ENCODE measurements around the gene PTGER4. TPM values are rescaled to one million over a fixed set of nuclear protein-coding genes. Genes with fewer than 3 reads are reported as not detected.

PTGER4 gene
- total RNA-seq, 1 experiment from 2014 or later: 0.92 TPM

DNA sequence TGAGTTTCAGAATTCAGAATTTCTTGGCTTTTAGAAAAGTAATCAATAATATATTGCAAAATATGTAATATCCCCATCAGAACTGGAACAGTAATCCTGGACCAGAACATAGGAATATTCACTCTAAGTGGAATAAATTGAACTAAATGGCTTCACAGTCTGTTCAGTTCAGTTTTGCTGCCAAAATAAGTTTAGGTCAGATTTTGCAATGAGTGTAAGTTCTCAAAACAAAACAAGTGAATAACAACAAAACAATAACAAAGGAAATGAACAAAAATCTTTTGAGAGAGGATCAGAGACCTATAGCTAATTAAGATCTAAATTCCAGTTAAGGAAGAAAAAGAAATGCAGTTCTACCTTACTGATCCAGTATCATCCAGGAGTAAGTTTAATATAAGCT is 9.3 kb downstream of the PTGER4 start:
- ChIA-PET CTCF (no interaction called here), POLR2A (interaction anchor here (0.5 kb wide), 1 partner anchor 196 kb away, joined by 6 read pairs; no protein-coding TSS in a partner anchor)
- no peak overlapping the region for H3K27ac Mint-ChIP-seq
- H3K9me3 Mint-ChIP-seq: no peaks in the 10 kb centered on the region
- no peak for ATAC-seq
- no peaks in the 10 kb centered on the region for H3K36me3 Mint-ChIP-seq
- TF ChIP-seq, protein P1, sequence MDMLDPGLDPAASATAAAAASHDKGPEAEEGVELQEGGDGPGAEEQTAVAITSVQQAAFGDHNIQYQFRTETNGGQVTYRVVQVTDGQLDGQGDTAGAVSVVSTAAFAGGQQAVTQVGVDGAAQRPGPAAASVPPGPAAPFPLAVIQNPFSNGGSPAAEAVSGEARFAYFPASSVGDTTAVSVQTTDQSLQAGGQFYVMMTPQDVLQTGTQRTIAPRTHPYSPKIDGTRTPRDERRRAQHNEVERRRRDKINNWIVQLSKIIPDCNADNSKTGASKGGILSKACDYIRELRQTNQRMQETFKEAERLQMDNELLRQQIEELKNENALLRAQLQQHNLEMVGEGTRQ (CRISPR knock-in tag; IDR thresholded peaks at IDR 0.05): no peak
- no peak for DNase-seq (ENCODE audit: low spot score)
- H3K4me3 Mint-ChIP-seq: no peak overlapping the region
- H3K4me1 Mint-ChIP-seq: no peaks in the 10 kb centered on the region
- peaks cover 11% of the 10 kb centered on the region for H3K27me3 Mint-ChIP-seq (ENCODE audit: low read depth)

DNA sequence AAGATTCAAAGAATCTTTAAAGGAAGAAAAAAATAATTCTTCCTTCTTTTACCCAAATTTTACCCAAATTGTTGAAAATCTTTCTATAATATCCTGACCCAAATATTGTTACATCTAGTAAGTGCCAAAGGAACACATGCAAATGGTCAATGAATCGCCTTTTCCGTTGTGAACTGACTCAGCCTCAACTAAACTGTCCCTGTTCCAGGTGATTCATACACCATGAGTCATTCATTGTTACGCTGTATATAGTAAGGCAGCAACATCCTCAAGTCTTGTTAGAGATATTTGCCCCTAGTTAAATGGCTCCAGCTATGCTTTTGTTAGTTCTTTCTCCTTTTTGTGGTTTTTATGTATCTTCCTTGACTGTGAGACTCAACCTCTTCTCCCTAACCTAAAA is 9.7 kb downstream of the PTGER4 start:
- DNase-seq (ENCODE audit: low spot score): no peak
- Mint-ChIP-seq H3K27me3 (ENCODE audit: low read depth) (peaks cover 6% of the 10 kb centered on the region; the same call in 1 of the 2 replicates), H3K27ac (no peak overlapping the region), H3K4me1 (no peaks in the 10 kb centered on the region), H3K36me3 (peaks cover under 1% of the 10 kb centered on the region; the same call in 1 of the 2 replicates), H3K9me3 (peaks cover 3% of the 10 kb centered on the region), H3K4me3 (no peak overlapping the region)
- ATAC-seq: no peak
- POLR2A ChIA-PET: interaction anchor here (0.5 kb wide), 1 partner anchor 197 kb away, joined by 6 read pairs; no protein-coding TSS in a partner anchor
- TF ChIP-seq NR2C2 (CRISPR knock-in tag; IDR thresholded peaks at IDR 0.05): no peak
- CTCF ChIA-PET: interaction anchor here (0.6 kb wide), 1 partner anchor 45 kb away, joined by 3 read pairs; no protein-coding TSS in a partner anchor

DNA sequence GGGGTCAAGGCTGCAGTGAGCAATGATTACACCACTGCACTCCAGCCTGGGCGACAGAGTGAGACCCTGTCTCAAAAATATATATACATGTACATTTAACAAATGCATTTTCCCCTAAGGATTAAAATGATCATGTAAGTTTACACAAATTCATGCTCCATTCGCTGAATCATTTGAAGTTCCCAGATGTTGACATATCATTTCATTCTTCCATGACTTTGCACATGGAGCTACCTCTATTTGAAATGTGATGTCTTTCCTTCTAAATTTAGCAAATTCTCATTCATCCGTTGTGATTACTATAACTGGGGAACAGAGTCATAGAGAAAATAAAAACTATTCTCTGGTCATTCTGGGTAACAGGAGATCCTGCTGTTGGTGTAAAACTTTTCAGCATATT is 10.6 kb downstream of the PTGER4 start:
- H3K9me3 Mint-ChIP-seq: peaks cover 8% of the 10 kb centered on the region
- TF ChIP-seq, protein P2, sequence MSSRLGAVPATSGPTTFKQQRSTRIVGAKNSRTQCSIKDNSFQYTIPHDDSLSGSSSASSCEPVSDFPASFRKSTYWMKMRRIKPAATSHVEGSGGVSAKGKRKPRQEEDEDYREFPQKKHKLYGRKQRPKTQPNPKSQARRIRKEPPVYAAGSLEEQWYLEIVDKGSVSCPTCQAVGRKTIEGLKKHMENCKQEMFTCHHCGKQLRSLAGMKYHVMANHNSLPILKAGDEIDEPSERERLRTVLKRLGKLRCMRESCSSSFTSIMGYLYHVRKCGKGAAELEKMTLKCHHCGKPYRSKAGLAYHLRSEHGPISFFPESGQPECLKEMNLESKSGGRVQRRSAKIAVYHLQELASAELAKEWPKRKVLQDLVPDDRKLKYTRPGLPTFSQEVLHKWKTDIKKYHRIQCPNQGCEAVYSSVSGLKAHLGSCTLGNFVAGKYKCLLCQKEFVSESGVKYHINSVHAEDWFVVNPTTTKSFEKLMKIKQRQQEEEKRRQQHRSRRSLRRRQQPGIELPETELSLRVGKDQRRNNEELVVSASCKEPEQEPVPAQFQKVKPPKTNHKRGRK (CRISPR knock-in tag; IDR thresholded peaks at IDR 0.05; ENCODE audit: borderline replicate concordance): no peak
- TF ChIP-seq, protein P3, sequence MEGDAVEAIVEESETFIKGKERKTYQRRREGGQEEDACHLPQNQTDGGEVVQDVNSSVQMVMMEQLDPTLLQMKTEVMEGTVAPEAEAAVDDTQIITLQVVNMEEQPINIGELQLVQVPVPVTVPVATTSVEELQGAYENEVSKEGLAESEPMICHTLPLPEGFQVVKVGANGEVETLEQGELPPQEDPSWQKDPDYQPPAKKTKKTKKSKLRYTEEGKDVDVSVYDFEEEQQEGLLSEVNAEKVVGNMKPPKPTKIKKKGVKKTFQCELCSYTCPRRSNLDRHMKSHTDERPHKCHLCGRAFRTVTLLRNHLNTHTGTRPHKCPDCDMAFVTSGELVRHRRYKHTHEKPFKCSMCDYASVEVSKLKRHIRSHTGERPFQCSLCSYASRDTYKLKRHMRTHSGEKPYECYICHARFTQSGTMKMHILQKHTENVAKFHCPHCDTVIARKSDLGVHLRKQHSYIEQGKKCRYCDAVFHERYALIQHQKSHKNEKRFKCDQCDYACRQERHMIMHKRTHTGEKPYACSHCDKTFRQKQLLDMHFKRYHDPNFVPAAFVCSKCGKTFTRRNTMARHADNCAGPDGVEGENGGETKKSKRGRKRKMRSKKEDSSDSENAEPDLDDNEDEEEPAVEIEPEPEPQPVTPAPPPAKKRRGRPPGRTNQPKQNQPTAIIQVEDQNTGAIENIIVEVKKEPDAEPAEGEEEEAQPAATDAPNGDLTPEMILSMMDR (IDR thresholded peaks at IDR 0.05): no peak
- TF ChIP-seq ZNF671 (CRISPR knock-in tag; IDR thresholded peaks at IDR 0.05): no peak
- TF ChIP-seq, protein P4, sequence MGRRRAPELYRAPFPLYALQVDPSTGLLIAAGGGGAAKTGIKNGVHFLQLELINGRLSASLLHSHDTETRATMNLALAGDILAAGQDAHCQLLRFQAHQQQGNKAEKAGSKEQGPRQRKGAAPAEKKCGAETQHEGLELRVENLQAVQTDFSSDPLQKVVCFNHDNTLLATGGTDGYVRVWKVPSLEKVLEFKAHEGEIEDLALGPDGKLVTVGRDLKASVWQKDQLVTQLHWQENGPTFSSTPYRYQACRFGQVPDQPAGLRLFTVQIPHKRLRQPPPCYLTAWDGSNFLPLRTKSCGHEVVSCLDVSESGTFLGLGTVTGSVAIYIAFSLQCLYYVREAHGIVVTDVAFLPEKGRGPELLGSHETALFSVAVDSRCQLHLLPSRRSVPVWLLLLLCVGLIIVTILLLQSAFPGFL (CRISPR knock-in tag; IDR thresholded peaks at IDR 0.05; ENCODE audit: borderline replicate concordance): no peak
- TF ChIP-seq, protein P5, sequence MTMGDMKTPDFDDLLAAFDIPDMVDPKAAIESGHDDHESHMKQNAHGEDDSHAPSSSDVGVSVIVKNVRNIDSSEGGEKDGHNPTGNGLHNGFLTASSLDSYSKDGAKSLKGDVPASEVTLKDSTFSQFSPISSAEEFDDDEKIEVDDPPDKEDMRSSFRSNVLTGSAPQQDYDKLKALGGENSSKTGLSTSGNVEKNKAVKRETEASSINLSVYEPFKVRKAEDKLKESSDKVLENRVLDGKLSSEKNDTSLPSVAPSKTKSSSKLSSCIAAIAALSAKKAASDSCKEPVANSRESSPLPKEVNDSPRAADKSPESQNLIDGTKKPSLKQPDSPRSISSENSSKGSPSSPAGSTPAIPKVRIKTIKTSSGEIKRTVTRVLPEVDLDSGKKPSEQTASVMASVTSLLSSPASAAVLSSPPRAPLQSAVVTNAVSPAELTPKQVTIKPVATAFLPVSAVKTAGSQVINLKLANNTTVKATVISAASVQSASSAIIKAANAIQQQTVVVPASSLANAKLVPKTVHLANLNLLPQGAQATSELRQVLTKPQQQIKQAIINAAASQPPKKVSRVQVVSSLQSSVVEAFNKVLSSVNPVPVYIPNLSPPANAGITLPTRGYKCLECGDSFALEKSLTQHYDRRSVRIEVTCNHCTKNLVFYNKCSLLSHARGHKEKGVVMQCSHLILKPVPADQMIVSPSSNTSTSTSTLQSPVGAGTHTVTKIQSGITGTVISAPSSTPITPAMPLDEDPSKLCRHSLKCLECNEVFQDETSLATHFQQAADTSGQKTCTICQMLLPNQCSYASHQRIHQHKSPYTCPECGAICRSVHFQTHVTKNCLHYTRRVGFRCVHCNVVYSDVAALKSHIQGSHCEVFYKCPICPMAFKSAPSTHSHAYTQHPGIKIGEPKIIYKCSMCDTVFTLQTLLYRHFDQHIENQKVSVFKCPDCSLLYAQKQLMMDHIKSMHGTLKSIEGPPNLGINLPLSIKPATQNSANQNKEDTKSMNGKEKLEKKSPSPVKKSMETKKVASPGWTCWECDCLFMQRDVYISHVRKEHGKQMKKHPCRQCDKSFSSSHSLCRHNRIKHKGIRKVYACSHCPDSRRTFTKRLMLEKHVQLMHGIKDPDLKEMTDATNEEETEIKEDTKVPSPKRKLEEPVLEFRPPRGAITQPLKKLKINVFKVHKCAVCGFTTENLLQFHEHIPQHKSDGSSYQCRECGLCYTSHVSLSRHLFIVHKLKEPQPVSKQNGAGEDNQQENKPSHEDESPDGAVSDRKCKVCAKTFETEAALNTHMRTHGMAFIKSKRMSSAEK (CRISPR knock-in tag; IDR thresholded peaks at IDR 0.05; ENCODE audit: borderline replicate concordance): no peak
- DNase-seq (ENCODE audit: low spot score): no peak
- H3K27ac Mint-ChIP-seq: no peak overlapping the region
- H3K4me3 Mint-ChIP-seq: no peak overlapping the region
- H3K4me1 Mint-ChIP-seq: no peaks in the 10 kb centered on the region
- no peak for ATAC-seq
- ChIA-PET POLR2A (no interaction called here), CTCF (interaction anchor here (0.6 kb wide), 1 partner anchor 45 kb away, joined by 3 read pairs; no protein-coding TSS in a partner anchor)
- H3K27me3 Mint-ChIP-seq (ENCODE audit: low read depth): peaks cover under 1% of the 10 kb centered on the region; the same call in 1 of the 2 replicates
- H3K36me3 Mint-ChIP-seq: peaks cover 3% of the 10 kb centered on the region

DNA sequence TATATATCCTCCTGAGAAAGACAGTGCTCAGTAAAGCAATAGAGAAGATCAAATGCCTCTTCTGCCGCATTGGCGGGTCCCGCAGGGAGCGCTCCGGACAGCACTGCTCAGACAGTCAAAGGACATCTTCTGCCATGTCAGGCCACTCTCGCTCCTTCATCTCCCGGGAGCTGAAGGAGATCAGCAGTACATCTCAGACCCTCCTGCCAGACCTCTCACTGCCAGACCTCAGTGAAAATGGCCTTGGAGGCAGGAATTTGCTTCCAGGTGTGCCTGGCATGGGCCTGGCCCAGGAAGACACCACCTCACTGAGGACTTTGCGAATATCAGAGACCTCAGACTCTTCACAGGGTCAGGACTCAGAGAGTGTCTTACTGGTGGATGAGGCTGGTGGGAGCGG is 12.2 kb downstream of the PTGER4 start:
- Mint-ChIP-seq H3K9me3 (peaks cover 17% of the 10 kb centered on the region), H3K27me3 (ENCODE audit: low read depth) (no peaks in the 10 kb centered on the region), H3K4me3 (no peak overlapping the region), H3K36me3 (peaks cover 3% of the 10 kb centered on the region), H3K4me1 (no peaks in the 10 kb centered on the region), H3K27ac (no peak overlapping the region)
- TF ChIP-seq ELF4 (CRISPR knock-in tag; IDR thresholded peaks at IDR 0.05; ENCODE audit: low read depth) (no peak), MYBL2 (CRISPR knock-in tag; IDR thresholded peaks at IDR 0.05) (no peak), CREM (CRISPR knock-in tag; IDR thresholded peaks at IDR 0.05) (no peak), ETV6 (CRISPR knock-in tag; IDR thresholded peaks at IDR 0.05) (no peak)
- TF ChIP-seq, protein P6, sequence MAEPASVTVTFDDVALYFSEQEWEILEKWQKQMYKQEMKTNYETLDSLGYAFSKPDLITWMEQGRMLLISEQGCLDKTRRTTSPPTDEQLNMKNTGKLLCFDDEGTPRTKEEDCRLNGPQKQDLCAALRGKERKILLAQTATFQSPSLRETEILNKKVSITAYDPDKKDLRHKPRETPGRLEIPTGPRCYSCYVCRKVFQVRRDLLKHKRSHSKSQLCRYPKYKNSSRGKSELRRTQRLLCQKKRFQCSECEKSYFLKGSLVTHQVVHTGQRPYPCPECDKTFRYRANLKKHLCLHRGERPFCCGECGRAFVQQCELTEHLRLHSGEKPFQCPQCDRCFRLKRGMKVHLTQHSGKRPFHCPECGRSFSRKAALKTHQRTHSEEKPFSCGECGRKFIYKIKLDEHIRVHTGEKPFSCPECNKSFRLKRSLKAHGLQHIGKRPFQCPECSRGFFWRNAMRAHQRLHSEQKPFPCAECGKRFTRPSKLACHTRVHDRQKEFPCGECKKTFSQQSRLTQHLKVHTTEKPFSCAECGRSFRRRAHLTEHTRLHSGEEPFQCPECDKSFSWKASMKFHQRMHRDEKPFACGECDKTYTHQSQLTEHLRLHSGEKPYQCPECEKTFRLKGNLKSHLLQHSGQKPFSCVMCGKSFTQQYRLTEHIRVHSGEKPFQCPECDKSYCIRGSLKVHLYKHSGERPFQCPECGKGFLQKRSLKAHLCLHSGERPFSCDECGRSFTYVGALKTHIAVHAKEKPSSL (CRISPR knock-in tag; conservative IDR thresholded peaks at IDR 0.05): no peak
- ChIA-PET CTCF (no interaction called here), POLR2A (no interaction called here)
- DNase-seq (ENCODE audit: low spot score): no peak
- ATAC-seq: no peak
